Activated gamma-delta T cell treated with anti-CD3 and anti-CD28 coated beads, Interleukin-2, amount 50 U/mL, for 16 hours (primary cell): ENCODE measurements around the gene GARIN1A.
"Not testable (repeated sequence)": the region's sequence is repeated elsewhere in the genome, so short reads cannot be mapped to it uniquely, and the experiment has no call there.

Experiments
- DNase-seq: peaks from one replicate; pipeline ENCODE4 v3.0.0-alpha.2; 2020; ENCODE audit warnings: low read depth

GARIN1A gene

DNA sequence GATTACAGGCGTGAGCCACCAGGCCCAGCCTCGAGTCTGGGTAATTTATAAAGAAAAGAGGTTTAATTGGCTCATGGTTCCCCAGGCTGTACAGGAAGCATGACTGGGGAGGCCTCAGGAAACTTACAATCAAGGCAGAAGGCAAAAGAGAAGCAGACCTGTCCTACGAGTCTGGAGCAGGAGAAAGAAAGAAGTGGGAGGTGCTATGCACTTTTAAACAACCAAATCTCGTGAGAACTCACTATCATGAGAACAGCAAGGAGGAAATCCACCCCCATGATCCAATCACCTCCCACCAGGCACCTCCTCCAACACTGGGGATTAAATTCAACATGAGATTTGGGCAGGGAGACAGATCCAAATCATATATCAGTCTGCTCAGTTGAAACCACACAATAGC lies 11.6 kb downstream of the GARIN1A start:
- DNase-seq, result not testable (repeated sequence)

DNA sequence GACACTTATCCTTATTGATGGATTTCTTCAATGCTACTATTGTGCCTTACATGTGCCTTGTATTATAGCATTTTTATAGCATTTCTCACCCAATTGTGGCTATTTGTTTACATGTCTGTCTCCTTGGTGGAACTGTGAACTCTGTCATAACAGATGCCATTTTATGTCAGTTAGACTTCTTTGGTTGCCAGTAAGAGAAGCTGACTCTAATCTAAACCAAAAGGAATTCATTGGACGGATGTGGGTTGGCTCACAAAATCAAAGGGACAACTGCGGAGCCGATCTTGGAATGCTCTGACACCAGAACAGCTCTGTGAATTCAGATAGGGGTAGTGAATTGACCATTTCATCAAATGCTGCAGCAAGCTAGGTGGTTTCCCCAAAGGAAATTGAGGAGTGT lies 15.0 kb downstream of the GARIN1A start:
- DNase-seq, result no peak

DNA sequence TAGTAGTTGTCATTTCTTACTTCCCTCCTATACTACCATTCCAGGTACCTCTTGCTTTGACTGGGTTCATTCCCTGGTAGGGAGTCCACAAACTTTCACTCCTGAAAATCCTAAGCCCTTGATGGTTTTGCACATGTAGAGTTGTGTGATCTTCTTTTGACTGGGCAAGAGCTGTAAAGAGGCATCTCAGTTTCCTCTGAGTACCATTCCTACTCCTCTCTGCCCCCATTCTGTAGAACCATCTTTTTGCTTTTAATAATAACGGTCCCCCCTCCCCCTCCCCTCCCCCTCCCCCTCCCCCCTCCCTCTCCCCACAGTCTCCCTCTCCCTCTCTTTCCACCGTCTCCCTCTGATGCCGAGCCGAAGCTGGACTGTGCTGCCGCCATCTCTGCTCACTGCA lies 16.4 kb downstream of the GARIN1A start:
- DNase-seq, result no peak

DNA sequence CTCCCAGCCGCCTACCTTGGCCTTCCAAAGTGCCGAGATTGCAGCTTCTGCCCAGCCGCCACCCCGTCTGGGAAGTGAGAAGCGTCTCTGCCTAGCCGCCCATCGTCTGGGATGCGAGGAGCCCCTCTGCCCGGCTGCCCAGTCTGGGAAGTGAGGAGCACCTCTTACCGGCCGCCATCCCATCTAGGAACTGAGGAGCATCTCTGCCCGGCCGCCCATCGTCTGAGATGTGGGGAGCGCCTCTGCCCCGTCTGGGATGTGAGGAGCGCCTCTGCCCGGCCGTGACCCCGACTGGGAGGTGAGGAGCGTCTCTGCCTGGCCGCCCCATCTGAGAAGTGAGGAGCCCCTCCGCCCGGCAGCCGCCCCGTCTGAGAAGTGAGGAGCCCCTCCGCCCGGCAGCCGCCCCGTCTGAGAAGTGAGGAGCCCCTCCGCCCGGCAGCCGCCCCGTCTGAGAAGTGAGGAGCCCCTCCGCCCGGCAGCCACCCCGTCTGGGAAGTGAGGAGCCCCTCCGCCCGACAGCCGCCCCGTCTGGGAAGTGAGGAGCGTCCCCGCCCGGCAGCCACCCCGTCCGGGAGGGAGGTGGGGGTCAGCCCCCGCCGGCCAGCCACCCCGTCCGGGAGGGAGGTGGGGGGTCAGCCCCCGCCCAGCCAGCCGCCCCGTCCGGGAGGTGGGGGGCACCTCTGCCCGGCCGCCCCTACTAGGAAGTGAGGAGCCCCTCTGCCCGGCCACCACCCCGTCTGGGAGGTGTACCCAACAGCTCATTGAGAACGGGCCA lies 17.3 kb downstream of the GARIN1A start:
- not testable (repeated sequence) for DNase-seq

DNA sequence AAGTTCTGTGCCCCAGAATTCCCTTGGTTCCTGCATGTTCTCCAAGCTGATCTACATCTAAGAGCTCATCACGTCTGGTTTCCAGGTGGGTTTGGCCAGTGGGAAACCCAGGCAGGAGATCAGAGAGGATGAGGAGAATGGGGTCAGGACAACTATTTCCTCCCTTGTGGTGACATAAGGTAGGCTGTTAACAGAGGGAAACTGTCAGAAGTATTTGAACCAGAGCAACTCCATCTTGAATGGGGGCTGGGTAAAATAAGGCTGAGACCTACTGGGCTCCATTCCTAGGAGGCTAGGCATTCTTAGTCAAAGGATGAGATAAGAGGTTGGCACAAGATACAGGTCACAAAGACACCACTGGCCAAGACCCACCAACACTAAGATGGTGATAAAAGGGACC lies 19.1 kb downstream of the GARIN1A start:
- no peak for DNase-seq

DNA sequence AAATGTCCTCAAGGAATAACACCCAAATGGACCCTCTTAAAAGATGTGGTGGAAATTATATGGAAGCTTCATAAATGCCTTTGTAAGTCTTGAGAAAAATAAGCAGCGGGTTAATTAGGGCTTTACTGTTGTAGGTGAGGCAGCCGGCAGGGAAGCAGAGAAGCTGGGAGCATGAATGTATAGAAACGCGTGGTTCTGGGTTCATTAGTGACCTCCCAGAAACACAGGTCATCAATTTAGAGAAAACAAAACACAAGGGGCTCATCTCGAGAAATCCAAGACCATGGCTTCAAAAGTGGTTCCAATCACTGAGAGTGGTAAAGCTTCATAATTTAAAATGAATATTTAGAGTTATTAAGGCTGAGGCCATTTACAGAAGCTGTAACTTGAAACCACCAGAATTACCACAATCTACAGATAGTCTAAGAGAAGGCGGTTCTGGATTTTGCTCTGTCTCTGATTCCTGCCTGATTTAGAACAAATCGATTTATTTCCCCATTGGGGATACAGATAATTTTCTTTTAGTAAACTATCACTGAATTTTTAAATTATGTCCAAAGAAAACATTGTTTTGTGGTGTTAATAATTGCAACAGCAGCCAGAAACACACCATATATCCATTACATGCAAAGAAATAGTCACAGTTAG lies 20.7 kb downstream of the GARIN1A start:
- DNase-seq, result no peak

DNA sequence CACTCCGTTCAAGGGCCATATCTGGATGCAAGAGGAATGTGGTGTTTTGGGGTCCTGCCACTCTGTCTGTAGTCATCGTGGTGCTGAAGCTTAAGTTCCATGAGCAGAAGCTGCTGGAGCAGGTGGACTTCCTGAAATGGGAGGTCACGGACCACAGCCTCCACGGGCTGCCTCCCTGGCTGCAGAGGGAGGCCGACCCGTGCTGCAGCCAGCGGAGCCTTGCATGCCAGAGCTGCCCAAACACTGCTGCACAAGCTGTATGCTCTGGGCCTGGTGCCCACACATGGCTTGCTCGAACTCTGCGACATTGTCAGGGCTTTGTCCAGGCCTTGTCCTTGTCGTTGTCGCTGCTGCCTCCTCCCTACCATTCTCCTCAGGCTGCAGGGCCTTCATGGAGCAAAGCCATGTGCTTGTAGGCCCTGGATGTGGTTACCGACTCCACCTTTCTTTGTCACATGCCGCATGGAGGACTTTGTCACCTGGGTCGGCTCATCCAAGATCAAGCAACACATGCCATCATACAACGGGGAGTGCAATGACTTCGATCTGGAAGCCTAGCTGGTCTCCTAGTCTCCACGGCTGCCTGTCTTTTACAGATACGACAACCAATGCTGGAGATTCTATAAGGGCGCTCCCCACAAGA lies 21.4 kb downstream of the GARIN1A start:
- no peak for DNase-seq

DNA sequence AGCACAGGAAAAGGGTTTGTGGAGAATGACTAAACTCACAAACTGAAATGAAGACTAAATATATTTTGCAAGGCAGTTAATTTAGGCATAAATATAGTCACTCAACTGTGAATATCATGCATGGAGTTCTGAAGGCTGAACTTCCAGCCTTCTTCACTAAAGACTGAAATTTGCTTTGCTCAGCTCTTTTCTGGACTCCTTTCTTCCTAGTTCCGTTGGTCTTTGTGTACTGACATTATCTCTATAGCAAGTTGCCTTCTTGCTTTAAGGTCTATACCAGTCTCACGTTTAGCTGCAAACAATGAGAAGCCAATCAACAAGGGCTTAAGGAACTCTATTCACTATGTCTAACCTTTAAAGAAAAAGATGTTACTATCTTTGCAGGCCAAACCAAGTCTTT lies 22.6 kb downstream of the GARIN1A start:
- DNase-seq, result no peak

DNA sequence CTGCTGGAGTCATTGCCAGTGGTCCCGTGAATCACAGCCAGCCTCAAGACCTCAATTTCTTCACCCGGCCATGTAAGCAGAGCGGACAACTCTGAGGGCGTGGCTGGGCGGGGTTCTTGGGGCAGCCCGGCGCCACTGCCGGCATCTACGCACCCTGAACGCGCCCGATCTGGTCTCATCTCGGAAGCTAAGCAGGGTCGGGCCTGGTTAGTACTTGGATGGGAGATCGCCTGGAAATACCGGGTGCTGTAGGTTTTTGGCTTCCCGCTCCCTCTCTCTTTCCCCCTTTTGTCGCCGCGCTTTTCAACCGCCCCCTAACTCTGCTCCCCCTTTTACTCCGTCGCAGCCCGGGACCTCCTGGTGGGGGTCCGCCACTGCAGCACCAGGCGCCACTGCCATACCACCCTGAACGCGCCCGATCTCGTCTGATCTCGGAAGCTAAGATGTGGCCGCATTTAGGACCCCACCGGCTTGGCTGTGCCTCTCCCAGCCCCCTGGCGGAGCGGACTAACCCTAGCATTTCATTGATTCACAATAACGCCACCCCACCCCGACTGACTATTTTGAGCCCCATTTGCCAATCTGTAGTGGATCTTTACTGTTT lies 25.3 kb downstream of the GARIN1A start:
- DNase-seq, result peak; percentile 14

DNA sequence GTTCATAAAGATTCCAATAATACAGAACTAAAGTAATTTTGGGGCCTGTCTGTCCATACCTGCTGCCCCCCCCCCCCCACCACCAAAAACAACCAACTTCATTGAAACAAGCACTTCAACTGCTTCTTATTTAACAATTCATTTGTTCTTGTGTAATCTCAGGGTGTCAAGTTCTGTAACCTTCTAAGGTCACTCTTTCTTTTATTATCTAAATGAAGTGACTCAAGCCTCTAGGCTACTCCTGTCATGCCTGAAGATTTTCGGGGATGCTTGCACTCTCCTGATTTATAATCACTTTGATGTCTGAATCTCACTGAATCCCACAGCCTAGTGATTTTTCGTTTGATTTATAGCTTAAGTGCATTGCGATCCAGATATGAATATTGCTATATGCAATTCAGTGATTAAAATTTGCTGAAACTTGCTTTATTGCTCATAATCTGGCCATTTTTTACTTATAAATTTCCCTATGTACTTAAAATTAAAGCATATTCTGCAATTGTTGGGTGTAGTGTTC lies 27.2 kb downstream of the GARIN1A start:
- no peak for DNase-seq

DNA sequence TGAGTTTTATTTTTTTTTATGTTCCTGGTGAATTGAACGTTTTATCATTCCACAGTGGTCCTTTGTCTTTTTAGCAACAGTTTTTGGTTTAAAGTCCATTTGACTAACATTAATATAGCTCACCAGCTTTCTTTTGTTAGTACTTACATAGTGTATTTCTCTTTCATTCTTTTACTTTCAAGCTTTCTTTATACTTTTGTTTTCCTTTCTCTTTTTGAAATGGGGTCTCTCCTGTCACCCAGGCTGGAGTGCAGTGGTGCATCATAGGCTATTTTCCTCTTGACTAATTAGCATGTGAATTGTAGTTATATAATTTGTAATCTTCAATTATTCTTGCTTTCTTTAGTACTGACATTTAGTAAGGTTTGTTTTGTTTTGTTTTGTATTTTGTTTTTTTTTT lies 27.8 kb downstream of the GARIN1A start:
- no peak for DNase-seq

DNA sequence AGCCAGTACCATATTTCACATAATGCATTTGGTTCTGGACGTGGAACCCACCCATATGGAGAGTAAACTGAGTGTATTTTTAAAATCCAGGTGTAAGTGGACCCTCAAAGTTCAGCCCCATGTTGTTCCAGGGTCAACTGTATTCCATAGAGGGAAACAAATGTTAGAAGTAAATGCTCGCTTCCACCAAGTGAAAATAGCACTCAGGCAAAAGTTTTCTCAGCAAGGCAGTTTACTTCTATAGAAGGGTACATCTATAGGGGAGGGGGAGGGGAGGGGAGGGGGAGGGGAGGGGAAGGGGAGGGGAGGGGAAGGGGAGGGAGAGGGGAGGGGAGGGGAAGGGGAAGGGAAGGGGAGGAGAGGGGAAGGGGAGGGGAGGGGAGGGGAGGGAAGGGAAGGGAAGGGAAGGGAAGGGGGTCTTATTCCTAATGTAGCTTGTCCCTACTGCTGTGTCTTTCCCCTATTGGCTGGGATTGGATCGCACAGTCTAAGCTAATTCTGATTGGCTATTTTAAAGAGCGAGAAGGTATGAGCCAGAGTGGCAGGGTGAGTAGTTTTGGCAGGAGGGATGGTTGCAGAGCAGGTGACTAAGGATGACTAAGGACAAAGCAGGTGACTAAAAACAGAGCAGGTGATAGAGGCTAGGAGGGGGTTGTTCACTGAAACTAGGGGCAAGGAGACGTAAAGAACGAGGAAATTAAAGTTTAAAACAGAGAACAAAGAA lies 29.1 kb downstream of the GARIN1A start:
- DNase-seq, result no peak

DNA sequence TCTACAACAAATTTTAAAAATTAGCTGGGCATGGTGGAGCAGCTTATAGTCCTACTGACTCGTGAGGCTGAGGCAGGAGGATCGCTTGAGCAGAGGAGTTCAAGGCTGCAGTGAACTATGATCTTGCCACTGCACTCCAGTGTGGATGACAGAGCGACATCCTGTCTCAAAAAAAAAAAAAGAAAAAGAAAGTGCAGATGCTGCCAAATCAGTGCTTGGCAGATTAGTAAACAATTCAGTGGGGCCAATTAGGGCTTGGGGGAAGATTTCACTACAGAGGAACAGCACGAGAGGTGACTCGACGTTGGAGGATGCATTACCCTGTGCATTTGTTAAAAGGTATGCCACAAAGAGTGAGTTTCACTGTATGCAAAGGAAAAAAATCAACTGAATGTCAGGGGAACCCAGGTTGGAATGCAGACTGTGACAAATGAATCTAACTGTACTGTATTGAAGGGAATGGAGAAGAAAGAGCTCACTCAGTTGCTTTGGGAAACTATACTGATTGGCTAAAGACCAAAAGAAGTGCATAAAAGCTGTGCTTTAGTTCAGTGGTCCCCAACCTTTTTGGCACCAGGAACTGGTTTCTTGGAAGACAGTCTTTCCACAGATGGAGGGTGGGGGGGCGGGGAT lies 31.6 kb downstream of the GARIN1A start:
- DNase-seq, result no peak

DNA sequence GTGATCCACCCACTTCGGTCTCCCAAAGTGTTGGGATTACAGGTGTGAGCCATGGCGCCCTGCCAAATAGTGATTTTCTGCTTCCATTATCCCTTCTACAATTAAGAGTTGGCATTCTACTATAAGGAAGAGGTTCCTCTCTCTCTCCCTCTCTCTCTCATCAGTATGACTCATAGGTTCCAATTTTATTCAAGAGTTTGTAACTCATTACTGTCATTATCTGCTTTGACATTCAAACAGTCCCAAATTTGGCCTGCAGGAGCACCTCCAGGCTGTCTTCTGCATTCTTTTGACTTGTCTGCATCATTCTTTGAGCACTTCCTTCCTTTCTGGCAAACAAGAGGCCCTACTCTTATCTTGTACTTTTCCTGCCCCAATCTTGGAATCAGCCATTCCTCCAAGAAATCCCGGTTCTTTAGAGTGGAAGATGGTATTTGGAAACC lies 33.8 kb downstream of the GARIN1A start:
- DNase-seq, result no peak

DNA sequence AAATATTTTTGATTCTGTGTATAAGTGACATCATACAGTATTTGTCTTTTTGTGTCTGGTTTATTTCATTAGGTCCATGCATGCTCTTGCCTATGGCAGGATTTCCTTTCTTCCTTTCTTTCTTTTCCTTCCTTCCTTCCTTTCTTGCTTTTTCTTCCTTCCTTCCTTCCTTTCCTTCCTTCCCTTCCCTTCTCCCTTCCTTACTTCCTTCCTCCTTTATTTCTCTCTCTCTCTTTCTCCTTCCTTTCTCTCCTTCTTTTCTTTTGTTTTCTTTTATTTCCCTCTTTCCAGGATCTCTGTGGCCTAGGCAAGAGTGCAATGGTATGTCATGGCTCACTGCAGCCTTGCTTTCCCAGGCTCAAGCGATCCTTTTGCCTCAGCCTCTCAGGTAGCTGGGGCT lies 35.7 kb downstream of the GARIN1A start:
- DNase-seq, result no peak

DNA sequence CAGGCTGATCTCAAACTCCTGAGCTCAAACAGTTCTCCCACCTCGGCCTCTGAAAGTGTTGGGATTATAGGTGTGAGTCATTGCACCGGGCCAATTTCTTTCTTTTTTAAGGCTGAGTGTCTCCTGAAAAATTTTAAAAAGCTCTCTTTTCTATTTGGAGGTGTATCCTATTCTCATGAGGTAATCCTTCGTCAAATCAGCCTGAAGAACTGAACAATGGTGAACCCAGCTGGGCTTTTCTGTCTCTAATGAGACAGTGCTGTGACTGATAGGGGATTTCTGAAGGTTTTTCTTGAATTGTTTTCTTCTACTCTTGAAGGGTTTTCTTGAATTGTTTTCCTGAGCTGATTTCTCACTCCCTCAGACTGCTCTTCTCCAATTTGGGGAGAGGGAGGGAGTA lies 36.1 kb downstream of the GARIN1A start:
- no peak for DNase-seq

DNA sequence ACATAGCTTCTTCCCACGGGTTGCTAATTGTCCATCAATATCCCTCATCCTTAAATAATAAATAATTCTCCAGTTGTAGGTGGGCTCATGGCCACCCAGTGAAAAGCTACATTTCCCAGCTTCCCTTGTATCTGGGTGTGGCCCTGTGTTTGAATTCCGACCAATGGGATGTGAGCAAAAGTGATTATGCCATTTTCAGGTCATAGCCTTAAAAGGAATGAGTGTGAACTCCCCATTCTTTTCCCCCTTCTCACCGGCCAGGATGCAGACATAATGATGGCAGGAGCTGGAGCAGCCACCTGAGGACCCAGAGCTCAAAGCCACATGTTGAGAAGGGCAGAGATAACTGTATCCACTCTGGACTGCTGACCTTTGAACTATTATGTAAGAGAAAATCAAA lies 36.7 kb downstream of the GARIN1A start:
- DNase-seq, result no peak

DNA sequence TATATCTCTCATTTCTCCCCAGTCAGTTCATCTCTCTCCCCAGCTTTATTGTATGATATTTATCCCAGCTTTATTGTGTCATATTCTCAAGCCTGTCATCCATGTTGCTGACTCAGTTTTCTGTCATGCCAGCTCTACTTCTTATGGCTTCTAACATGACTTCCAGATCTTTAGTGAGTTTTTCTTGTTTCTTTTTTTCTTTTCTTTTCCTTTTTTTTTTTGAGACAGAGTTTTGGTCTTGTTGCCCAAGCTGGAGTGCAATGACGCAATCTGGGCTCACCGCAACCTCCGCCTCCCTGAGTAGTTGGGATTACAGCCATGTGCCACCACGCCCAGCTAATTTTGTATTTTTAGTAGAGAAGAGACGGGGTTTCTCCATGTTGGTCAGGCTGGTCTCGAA lies 38.4 kb downstream of the GARIN1A start:
- DNase-seq, result no peak

DNA sequence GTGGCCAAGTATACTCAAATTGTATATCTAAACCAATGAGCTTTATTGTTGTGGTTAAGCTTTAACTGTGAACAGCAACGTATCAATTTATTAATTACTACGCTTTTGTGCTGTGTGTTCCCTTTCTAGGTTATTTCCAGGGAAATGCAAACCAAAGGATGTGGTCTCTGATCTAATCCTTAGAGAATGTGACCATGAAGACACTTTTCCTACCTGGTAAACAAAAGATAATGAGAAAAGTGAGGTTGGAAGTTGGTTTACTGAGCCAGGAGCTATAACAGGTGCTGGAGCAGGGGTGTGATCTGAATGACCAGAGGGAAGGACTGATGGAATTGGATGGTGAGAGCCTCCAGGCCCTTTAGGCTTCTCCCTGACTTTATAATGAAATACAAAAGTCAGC lies 41.7 kb downstream of the GARIN1A start:
- DNase-seq, result no peak

DNA sequence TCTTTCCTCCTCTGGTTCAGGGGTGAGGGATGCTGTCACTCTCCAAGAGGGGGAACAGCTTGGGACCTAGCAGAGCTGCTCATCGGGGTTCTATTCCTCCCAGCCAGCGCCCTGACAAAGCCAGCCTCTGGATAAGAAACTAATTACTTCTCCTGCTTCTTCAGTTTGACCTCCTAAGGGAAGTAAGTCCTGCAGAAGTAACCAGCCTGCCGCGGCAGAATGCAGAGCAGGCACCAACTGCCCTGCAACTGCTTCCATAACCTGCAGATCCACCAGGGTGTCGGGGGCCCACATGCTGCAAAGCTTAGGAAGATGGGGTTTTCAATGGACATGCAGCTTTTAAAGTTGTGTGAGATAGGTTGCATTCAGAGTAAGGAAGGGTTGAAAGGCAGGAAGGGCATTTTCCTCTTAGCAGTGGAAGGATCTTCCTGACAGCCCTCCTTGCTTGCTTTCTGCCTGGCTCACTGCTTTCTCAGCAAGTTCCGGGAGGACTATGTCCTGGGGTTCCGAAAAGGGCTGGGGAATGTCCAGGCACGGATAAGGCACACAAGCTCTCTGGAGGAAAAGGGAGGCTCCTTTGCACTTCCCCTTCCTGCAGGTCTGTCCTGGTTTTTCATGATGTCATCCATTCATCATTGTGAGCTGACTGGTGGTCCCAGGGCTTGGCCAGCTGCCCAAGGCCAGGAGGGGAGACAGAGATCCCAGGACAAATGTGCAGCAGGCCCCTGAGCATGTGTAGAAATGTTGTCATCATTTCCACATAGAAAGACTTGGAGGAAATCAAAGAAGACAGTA lies 42.8 kb downstream of the GARIN1A start:
- no peak for DNase-seq
